22Rv1 (cell line): Measurements from ENCODE around the gene SSBP2.

Experiments
- H3K27ac ChIP-seq: fragments of 450-650 bp; 2 replicates; pipeline ENCODE4 v1.5.1; 2017
- CTCF ChIP-seq: fragments of 450-650 bp; IDR thresholded peaks from 2 replicates; pipeline ENCODE4 v1.5.1; 2017; ENCODE audit warnings: mild to moderate bottlenecking
- ZFX ChIP-seq: fragments of 450-650 bp; IDR thresholded peaks from 2 replicates; pipeline ENCODE4 v1.6.1; 2017; ENCODE audit warnings: antibody characterized with exemption, borderline replicate concordance

The SSBP2 gene

GRCh38 chr5:81776258-81776657 lies 25.4 kb upstream of the SSBP2 start:
- TF ChIP-seq CTCF, result no peak
- TF ChIP-seq ZFX, result no peak
- no peak overlapping the region for H3K27ac ChIP-seq

- no peak overlapping the region for H3K27ac ChIP-seq
- TF ChIP-seq CTCF, result no peak
- TF ChIP-seq ZFX, result no peak
Measured at GRCh38 chr5:81774374-81774773, 23.5 kb upstream of the SSBP2 start.

GRCh38 chr5:81773574-81773973 lies 22.7 kb upstream of the SSBP2 start:
- H3K27ac ChIP-seq, result no peak overlapping the region
- TF ChIP-seq ZFX (no peak), CTCF (no peak)

GRCh38 chr5:81773161-81773560 lies 22.3 kb upstream of the SSBP2 start:
- TF ChIP-seq ZFX (no peak), CTCF (no peak)

GRCh38 chr5:81772488-81772887 lies 21.6 kb upstream of the SSBP2 start:
- no peak for TF ChIP-seq ZFX
- TF ChIP-seq CTCF, result no peak
- no peak overlapping the region for H3K27ac ChIP-seq

More at GRCh38 chr5:81773161-81773560, 22.3 kb upstream of the SSBP2 start:
- no peak overlapping the region for H3K27ac ChIP-seq

- no peak overlapping the region for H3K27ac ChIP-seq
- TF ChIP-seq CTCF (no peak), ZFX (no peak)
Measured at GRCh38 chr5:81768935-81769452, 18.1 kb upstream of the SSBP2 start.

GRCh38 chr5:81767938-81768337 lies 17.0 kb upstream of the SSBP2 start:
- H3K27ac ChIP-seq, result no peak overlapping the region

More at GRCh38 chr5:81767938-81768337, 17.0 kb upstream of the SSBP2 start:
- TF ChIP-seq CTCF (no peak), ZFX (no peak)
